ENCODE measurements around the gene LDLRAD3.

The LDLRAD3 gene

GRCh38 chr11:35950082-35950481 lies 6.2 kb downstream of the LDLRAD3 start:
- DNase-seq (ENCODE audit: extremely low read depth, insufficient read length): no peak
- no peak overlapping the region for H3K4me3 ChIP-seq (replicated peaks; ENCODE audit: low read depth, low read length)
- TF ChIP-seq CTCF (IDR thresholded peaks at IDR 0.05; ENCODE audit: insufficient read depth, low read length, poor library complexity, severe bottlenecking): no peak

GRCh38 chr11:35951680-35952079 lies 7.8 kb downstream of the LDLRAD3 start:
- no peak for DNase-seq (ENCODE audit: extremely low read depth, insufficient read length)
- Histone ChIP-seq H3K27me3 (replicated peaks; ENCODE audit: control insufficient read depth, insufficient read depth, low read length) (no peaks in the 10 kb centered on the region; the same call in 1 of the 2 replicates), H3K4me3 (replicated peaks; ENCODE audit: low read depth, low read length) (no peak overlapping the region), H3K36me3 (ENCODE audit: control insufficient read depth, insufficient read depth, low read length) (no peaks in the 10 kb centered on the region)
- no peak for TF ChIP-seq CTCF (IDR thresholded peaks at IDR 0.05; ENCODE audit: insufficient read depth, low read length, poor library complexity, severe bottlenecking)

More at GRCh38 chr11:35950082-35950481, 6.2 kb downstream of the LDLRAD3 start:
- H3K36me3 ChIP-seq (ENCODE audit: control insufficient read depth, insufficient read depth, low read length): no peaks in the 10 kb centered on the region
- no peaks in the 10 kb centered on the region; the same call in 1 of the 2 replicates for H3K27me3 ChIP-seq (replicated peaks; ENCODE audit: control insufficient read depth, insufficient read depth, low read length)

GRCh38 chr11:35953081-35953760 lies 9.4 kb downstream of the LDLRAD3 start:
- Histone ChIP-seq H3K27me3 (replicated peaks; ENCODE audit: control insufficient read depth, insufficient read depth, low read length) (no peaks in the 10 kb centered on the region; the same call in 1 of the 2 replicates), H3K4me3 (replicated peaks; ENCODE audit: low read depth, low read length) (no peak overlapping the region), H3K36me3 (ENCODE audit: control insufficient read depth, insufficient read depth, low read length) (no peaks in the 10 kb centered on the region)
- DNase-seq (ENCODE audit: extremely low read depth, insufficient read length): no peak
- TF ChIP-seq CTCF (IDR thresholded peaks at IDR 0.05; ENCODE audit: insufficient read depth, low read length, poor library complexity, severe bottlenecking): no peak

GRCh38 chr11:35954205-35954604 lies 10.3 kb downstream of the LDLRAD3 start:
- Histone ChIP-seq H3K36me3 (ENCODE audit: control insufficient read depth, insufficient read depth, low read length) (no peaks in the 10 kb centered on the region), H3K4me3 (replicated peaks; ENCODE audit: low read depth, low read length) (no peak overlapping the region), H3K27me3 (replicated peaks; ENCODE audit: control insufficient read depth, insufficient read depth, low read length) (no peaks in the 10 kb centered on the region; the same call in 1 of the 2 replicates)
- no peak for DNase-seq (ENCODE audit: extremely low read depth, insufficient read length)
- TF ChIP-seq CTCF (IDR thresholded peaks at IDR 0.05; ENCODE audit: insufficient read depth, low read length, poor library complexity, severe bottlenecking): no peak

GRCh38 chr11:35955636-35956035 lies 11.8 kb downstream of the LDLRAD3 start:
- no peaks in the 10 kb centered on the region; the same call in 1 of the 2 replicates for H3K27me3 ChIP-seq (replicated peaks; ENCODE audit: control insufficient read depth, insufficient read depth, low read length)
- no peak for TF ChIP-seq CTCF (IDR thresholded peaks at IDR 0.05; ENCODE audit: insufficient read depth, low read length, poor library complexity, severe bottlenecking)
- no peaks in the 10 kb centered on the region for H3K36me3 ChIP-seq (ENCODE audit: control insufficient read depth, insufficient read depth, low read length)
- no peak overlapping the region for H3K4me3 ChIP-seq (replicated peaks; ENCODE audit: low read depth, low read length)
- no peak for DNase-seq (ENCODE audit: extremely low read depth, insufficient read length)

All from GM06990 (cell line).